GM19463 (cell line): ENCODE results near the gene CAMSAP2.
A peak's percentile ranks its signal among the peaks of the same experiment; 100 is the strongest.
"Not testable (repeated sequence)": the region's sequence is repeated elsewhere in the genome, so short reads cannot be mapped to it uniquely, and the experiment has no call there.

Source experiments
- ATAC-seq: cut with Tn5 transposase; IDR thresholded peaks from one replicate; pipeline ENCODE4 v1.9.1; 2021; ENCODE audit warnings: mild to moderate bottlenecking, moderate library complexity; ENCODE audit not compliant: unreplicated experiment

The CAMSAP2 gene

GRCh38 chr1:200738949-200739651 lies 407 bp downstream of the CAMSAP2 start:
- ATAC-seq = peak; percentile 59

- ATAC-seq = no peak
Measured at GRCh38 chr1:200739702-200740570, 1.2 kb downstream of the CAMSAP2 start.

GRCh38 chr1:200740571-200741208 lies 2.0 kb downstream of the CAMSAP2 start:
- ATAC-seq = no peak

- no peak for ATAC-seq
Measured at GRCh38 chr1:200741551-200742207, 3.0 kb downstream of the CAMSAP2 start.

GRCh38 chr1:200744143-200744542 lies 5.5 kb downstream of the CAMSAP2 start:
- no peak for ATAC-seq

- ATAC-seq = no peak
Measured at GRCh38 chr1:200749090-200749489, 10.4 kb downstream of the CAMSAP2 start.

GRCh38 chr1:200750749-200751148 lies 12.1 kb downstream of the CAMSAP2 start:
- ATAC-seq = not testable (repeated sequence)

GRCh38 chr1:200751717-200752116 lies 13.0 kb downstream of the CAMSAP2 start:
- ATAC-seq = peak; percentile 93

- ATAC-seq = no peak
Measured at GRCh38 chr1:200753650-200754198, 15.0 kb downstream of the CAMSAP2 start.

GRCh38 chr1:200755456-200755855 lies 16.8 kb downstream of the CAMSAP2 start:
- ATAC-seq = no peak

- ATAC-seq = no peak
Measured at GRCh38 chr1:200762089-200762488, 23.4 kb downstream of the CAMSAP2 start.

GRCh38 chr1:200767321-200767720 lies 28.6 kb downstream of the CAMSAP2 start:
- no peak for ATAC-seq

GRCh38 chr1:200771625-200772555 lies 33.2 kb downstream of the CAMSAP2 start:
- no peak for ATAC-seq

GRCh38 chr1:200774311-200774710 lies 35.6 kb downstream of the CAMSAP2 start:
- ATAC-seq = no peak

- no peak for ATAC-seq
Measured at GRCh38 chr1:200774735-200775444, 36.2 kb downstream of the CAMSAP2 start.

- no peak for ATAC-seq
Measured at GRCh38 chr1:200775850-200776249, 37.2 kb downstream of the CAMSAP2 start.

GRCh38 chr1:200776949-200777348 lies 38.3 kb downstream of the CAMSAP2 start:
- no peak for ATAC-seq

- no peak for ATAC-seq
Measured at GRCh38 chr1:200778766-200779165, 40.1 kb downstream of the CAMSAP2 start.

GRCh38 chr1:200779326-200779725 lies 40.6 kb downstream of the CAMSAP2 start:
- ATAC-seq = no peak
